Measurements from ENCODE around the gene RDH8.

RDH8 gene

GRCh38 chr19:10013316-10013715, at the start of gene RDH8:
Gene RDH8, plus strand, starts transcription at chr19:10013483. Its CDS starts 15 bp downstream, at chr19:10013498.
- H3K27ac ChIP-seq: no peak within 1 kb of the TSS
- TF ChIP-seq CTCF (conservative IDR thresholded peaks at IDR 0.05): no peak

GRCh38 chr19:9966024-9966423, 47.3 kb upstream of the RDH8 start:
- H3K27ac ChIP-seq: no peak overlapping the region
- TF ChIP-seq CTCF (conservative IDR thresholded peaks at IDR 0.05): no peak

- TF ChIP-seq CTCF (conservative IDR thresholded peaks at IDR 0.05): no peak
- H3K27ac ChIP-seq: no peak overlapping the region
Observed at GRCh38 chr19:9966448-9966847, 46.8 kb upstream of the RDH8 start.

GRCh38 chr19:9967326-9967725, 46.0 kb upstream of the RDH8 start:
- no peak for TF ChIP-seq CTCF (conservative IDR thresholded peaks at IDR 0.05)

GRCh38 chr19:9968820-9969687, 44.2 kb upstream of the RDH8 start:
- no peak overlapping the region for H3K27ac ChIP-seq
- TF ChIP-seq CTCF (conservative IDR thresholded peaks at IDR 0.05): no peak

More at GRCh38 chr19:9967326-9967725, 46.0 kb upstream of the RDH8 start:
- H3K27ac ChIP-seq: no peak overlapping the region

- TF ChIP-seq CTCF (conservative IDR thresholded peaks at IDR 0.05): no peak
- no peak overlapping the region for H3K27ac ChIP-seq
Observed at GRCh38 chr19:9969688-9969975, 43.7 kb upstream of the RDH8 start.

GRCh38 chr19:9970481-9970880, 42.8 kb upstream of the RDH8 start:
- no peak overlapping the region for H3K27ac ChIP-seq
- no peak for TF ChIP-seq CTCF (conservative IDR thresholded peaks at IDR 0.05)

Measured in VCaP (cell line).